GM19467 (cell line): ENCODE measurements around the gene NME9.
"Not testable (repeated sequence)": the region's sequence is repeated elsewhere in the genome, so short reads cannot be mapped to it uniquely, and the experiment has no call there.

Source experiments
- ATAC-seq: cut with Tn5 transposase; IDR thresholded peaks from one replicate; pipeline ENCODE4 v1.9.1; 2021; ENCODE audit warnings: mild to moderate bottlenecking, moderate library complexity; ENCODE audit not compliant: unreplicated experiment

NME9 gene, protein sequence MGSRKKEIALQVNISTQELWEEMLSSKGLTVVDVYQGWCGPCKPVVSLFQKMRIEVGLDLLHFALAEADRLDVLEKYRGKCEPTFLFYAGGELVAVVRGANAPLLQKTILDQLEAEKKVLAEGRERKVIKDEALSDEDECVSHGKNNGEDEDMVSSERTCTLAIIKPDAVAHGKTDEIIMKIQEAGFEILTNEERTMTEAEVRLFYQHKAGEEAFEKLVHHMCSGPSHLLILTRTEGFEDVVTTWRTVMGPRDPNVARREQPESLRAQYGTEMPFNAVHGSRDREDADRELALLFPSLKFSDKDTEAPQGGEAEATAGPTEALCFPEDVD

GRCh38 chr3:138329127-138329983 is at the start of gene NME9:
TSS of gene NME9 (minus strand) at chr3:138329851. CDS start at chr3:138329335, 516 bp downstream.
- ATAC-seq: peak; percentile 68

DNA sequence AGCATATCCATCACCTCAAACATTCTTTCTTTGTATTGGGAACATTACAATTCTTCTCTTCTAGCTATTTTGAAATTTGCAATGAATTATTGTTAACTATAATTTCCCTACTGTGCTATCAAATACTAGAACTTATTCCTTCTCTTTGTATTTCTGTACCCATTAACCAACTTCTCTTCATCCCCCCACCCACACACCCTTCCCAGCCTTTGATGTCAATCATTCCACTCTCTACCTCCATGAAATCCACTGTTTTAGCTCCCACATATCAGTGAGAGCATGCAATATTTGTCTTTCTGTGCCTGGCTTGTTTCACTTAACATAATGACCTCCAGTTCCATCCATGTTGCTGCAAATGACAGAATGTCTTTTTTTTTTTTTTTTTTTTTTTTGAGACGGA is 49.3 kb upstream of the NME9 start:
- ATAC-seq: no peak

DNA sequence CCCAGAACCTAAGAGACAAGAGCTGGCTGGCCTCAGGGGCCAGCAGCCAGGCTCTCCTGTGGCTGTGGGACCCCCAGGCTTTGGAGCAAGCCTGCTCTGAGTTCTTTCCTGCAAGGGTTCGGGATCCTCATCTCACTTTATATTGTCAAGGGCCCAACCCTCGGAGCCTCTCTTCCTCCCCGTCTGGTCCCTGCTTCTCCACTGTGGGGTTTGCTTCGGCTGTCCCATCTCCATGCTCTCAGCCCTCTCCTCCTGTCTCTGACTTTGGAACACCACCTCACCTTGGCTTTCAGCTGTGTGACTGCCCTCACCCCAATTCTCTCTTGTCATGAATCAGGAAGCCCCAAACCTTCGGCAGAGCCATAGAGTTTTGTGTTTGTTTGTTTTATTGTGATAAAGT is 48.7 kb upstream of the NME9 start:
- ATAC-seq: no peak

GRCh38 chr3:138377804-138378203 is 48.2 kb upstream of the NME9 start:
- ATAC-seq: no peak

- ATAC-seq: not testable (repeated sequence)
Measured at GRCh38 chr3:138377212-138377611, 47.6 kb upstream of the NME9 start.

DNA sequence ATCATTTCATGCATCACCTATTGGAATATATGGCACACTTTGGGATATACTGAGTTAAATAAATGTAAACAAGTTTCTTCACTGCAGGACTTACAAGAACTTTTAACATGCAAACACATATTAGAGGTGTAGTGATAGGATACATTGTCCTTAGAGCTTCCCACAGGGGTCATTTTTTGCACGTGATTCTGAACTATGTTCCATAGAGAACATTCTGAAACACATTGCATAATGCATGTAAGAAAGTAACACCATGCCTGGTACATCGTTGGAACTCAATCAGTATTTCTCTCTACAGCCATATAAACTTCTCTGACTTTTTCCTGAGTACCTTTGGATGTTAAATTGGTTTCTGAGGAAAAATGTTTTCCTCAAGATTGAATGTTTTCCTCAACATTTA is 47.0 kb upstream of the NME9 start:
- ATAC-seq: no peak

DNA sequence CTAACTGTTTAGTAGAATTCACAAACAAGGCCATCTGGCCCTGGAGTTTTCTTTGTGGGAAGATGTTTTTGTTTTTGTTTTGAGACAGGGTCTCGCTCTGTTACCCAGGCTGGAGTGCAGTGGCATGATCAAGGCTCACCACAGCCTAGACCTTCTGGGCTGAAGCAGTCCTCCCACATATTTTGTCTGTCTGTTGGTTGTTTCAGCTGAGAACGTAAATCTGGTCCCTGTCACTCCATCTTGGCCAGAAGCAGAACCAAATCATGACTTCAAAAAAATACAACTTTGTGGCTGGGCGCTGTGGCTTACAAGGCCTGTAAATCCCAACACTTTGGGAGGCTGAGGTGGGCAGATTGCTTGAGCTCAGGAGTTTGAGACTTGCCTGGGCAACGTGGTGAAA is 45.8 kb upstream of the NME9 start:
- no peak for ATAC-seq

DNA sequence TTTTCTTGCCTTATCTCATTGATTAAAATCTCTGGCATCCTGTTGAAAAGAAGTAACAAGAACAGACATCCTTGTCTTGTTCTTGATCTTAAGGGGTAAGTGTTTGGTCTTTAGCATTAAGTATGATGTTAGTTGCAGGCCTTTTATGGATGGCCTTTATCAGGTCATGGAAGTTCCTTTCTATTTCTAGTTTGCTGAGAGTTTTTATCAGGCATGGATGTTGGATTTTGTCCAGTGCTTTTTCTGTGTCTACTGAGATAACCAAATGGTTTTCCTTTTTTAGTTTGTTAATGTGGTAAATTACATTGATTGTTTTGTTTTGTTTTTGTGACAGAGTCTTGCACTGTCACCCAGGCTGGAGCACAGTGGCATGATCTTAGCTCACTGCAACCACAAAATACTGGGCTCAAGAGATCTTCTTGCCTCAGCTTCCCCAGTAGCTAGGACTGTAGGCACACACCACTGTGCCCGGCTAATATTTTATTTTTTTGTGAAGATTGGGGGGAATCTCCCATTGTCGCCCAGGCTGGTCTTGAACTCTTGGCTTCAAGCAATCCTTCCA is 45.0 kb upstream of the NME9 start:
- no peak for ATAC-seq

GRCh38 chr3:138373736-138374094 is 44.1 kb upstream of the NME9 start:
- ATAC-seq: no peak

DNA sequence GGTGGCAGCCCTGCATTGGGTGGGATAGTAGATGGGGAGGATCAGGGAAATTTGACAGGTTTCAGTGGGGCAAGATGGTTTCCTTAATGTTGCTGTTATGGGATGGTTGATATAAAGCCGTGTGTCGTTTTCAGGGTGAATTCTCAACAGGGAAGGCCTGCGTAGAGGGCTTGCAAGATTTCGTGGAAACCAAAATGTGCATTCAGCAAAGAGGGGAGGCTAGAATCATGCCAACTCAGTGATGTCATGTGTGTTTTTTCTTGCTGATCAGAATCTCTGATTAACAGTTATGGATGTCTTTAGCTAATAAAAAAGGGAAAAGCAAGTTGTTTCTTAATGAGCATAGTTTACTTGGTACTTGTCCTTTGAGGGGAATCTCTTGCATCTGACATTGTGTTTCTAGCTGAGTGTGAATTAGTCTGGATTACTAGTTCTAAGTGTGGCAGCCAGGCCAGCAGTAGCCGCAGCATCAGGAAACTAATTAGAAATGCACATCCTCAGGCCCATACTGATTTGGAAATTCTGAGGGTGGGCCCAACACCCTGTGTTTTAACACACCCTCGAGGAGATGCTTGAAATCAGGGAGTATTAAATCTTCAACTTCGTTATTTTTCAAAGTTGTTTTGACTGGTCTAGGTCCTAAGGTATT is 43.6 kb upstream of the NME9 start:
- ATAC-seq: no peak

DNA sequence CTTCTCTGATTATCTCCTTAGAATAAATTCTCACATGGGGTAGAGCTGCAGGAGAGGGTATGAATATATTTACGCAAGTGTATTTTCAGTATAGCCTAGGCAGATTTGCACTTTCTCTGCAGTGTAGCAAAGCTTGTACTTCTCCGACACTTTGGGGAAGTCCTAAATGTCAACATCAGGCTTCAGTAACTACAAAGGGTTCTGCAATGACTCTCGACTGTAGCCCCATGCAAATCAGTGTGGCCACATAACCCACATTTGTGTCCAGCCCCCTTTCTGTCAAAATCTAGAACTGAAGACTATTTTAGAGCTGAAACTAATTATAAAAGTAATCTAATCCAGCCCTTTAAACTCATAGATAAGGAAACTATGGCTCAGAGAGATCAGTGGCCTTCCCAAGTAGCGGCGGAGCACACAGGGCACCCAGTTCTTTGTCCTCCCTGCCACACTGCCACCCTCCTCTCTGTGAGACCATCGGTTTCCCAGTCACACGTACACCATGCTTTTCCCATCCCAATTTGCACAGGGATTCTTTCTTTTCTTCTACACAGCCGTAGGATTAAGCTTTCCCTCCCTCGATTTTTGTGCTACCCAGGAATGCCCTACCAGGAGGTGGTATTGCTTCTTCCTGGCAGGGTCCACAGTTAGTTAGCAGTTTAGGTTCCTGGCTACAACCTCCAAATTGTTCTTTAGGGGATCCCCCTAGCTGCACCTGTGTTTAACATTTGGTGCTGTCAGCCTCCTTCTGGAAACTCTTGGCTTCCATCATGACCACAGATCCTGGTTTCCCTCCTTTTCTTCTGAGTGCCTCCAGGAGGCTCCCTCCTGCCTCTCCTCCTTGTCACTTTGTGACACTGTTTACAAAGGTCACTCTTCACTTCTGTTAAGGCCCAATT is 41.7 kb upstream of the NME9 start:
- ATAC-seq: peak; percentile 98

- ATAC-seq: no peak
Measured at GRCh38 chr3:138370321-138370720, 40.7 kb upstream of the NME9 start.

DNA sequence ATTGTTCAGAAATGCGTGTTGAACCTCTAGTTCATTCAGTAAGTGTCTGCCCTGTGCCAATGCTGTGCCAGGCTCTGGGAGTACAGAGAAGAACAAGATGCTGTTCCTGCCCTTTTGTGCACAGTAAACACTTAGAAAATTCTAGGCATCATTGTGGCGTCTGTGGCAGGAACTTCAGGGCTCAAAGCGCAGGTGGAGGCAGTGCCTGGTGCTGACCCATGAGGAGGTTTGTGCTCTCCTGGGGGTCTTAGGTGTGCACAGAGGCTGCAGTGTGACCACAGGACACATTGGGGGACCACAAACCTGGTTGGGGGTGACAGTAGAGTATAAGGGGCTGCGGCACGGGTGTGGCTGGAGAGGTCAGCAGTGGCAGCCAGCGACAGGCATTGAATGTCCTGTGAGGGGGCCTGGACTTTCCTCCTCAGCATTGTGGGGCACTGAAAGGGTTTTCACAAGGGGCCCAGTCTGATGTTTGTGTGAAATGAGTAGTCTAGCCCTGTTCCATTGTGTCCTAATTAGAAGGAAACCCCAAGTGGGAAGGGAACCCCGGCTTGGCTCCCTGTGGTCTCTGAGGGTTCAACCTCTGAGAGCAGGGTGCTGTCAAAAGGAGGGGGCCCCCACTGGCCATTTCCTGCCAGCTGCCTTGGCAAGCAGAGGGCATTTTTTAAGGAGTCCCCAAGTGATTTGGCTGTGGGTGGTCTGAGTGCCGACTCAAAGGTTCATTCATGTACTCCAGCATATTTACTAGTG is 39.7 kb upstream of the NME9 start:
- ATAC-seq: no peak

- ATAC-seq: no peak
Measured at GRCh38 chr3:138367911-138368310, 38.3 kb upstream of the NME9 start.

DNA sequence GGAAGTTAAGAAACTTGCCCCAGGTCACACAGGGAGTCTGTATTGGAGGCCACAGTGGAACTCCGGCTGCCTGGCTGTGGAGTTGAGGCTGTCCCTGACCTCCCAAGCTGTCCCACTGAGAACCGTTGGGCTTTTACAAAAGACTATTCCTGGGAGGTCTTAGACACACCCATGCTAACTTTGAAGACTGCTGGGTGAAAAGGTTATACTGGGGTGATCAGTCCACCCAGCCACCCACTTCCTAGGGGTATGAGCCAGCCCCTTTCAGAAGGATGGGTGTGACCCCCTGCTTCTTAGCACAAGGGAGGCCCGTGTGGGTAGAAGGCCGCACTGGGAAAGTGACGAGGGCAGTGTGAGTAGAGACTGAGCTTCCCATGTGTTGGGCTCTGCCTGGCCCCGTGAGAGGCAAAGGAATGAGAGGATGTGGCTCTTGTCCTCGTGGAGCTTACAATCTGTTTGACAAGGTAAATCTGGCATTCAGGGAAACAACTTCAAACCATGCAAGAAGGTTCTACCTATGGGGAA is 37.7 kb upstream of the NME9 start:
- no peak for ATAC-seq

DNA sequence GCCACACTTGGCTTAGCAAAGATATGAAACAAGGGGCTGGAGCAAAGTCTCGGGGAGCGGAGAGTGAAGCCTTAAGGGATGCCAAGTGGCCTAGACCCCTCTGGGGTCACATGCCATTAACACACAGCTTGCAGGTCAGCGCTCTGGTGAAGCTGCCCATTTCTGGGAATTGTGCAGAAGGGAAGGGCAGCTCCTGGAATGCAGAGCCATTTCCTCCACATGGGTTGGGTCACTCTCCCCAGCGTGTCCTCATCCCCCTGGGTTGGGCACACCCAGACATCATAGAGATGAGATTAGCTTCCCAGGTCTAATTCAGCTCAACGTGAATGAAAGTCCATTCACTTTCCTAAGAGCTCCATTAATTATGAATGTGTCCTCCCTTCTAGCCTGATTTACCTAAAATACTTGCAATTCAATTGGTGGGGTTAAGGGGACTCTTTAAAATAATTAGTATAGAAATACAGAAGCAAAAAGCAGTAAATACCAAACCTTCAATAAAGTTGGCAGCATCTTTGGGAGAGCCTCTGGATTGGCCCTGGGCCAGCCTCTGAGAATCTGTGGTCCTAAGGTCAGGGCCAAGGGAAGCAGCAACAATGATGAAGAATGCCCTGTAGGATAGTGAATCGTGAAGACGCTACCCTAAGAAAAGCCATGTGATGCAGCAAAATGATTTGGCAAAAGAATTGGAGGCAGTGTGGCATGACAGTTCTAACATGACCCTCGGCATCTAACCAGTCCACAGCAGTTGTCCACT is 36.5 kb upstream of the NME9 start:
- ATAC-seq: no peak

GRCh38 chr3:138365253-138365555 is 35.6 kb upstream of the NME9 start:
- ATAC-seq: no peak

GRCh38 chr3:138364356-138365252 is 35.0 kb upstream of the NME9 start:
- no peak for ATAC-seq
